Activated CD4-positive, alpha-beta T cell treated with anti-CD3 and anti-CD28 coated beads, Interleukin-2, amount 10 ng/mL, durations not matched to agents 7 days and 5 days (primary cell): Measurements from ENCODE around the gene GALNT10. TPM values are rescaled to one million over a fixed set of nuclear protein-coding genes. Genes with fewer than 3 reads are reported as not detected.
A peak's percentile ranks its signal among the peaks of the same experiment; 100 is the strongest.

Experiments used
- CTCF ChIA-PET: fragments of 350-600 bp; sonication (Branson Sonifier 250); formaldehyde crosslinking; loops from one replicate; lab custom pipeline; 2021; ENCODE audit warnings: antibody characterized with exemption; lab: Charles Lee
- POLR2A ChIA-PET: fragments of 350-600 bp; sonication (Branson Sonifier 250); formaldehyde crosslinking; loops from one replicate; lab custom pipeline; 2021; ENCODE audit warnings: antibody characterized with exemption; lab: Charles Lee
- DNase-seq: peaks from one replicate; pipeline ENCODE4 v3.0.0-alpha.2; 2020
- H3K27ac Mint-ChIP-seq: one replicate; pipeline ENCODE4 v1.8.0; 2021; ENCODE audit warnings: mild to moderate bottlenecking, moderate library complexity, mixed read lengths
- H3K27me3 Mint-ChIP-seq: one replicate; pipeline ENCODE4 v1.8.0; 2021; ENCODE audit warnings: mixed read lengths
- H3K36me3 Mint-ChIP-seq: one replicate; pipeline ENCODE4 v1.8.0; 2021; ENCODE audit warnings: low read depth, mixed read lengths
- H3K4me1 Mint-ChIP-seq: one replicate; pipeline ENCODE4 v1.8.0; 2021; ENCODE audit warnings: mixed read lengths
- H3K4me3 Mint-ChIP-seq: one replicate; pipeline ENCODE4 v1.8.0; 2021; ENCODE audit warnings: mild to moderate bottlenecking, moderate library complexity, mixed read lengths
- H3K9me3 Mint-ChIP-seq: one replicate; pipeline ENCODE4 v1.8.0; 2021; ENCODE audit warnings: mixed read lengths
- microRNA-seq: library from miRNA; unstranded; fragments of <30 nt; microRNA quantifications from one replicate; pipeline ENCODE4 v1.2.0, GENCODE V29; 2021; ENCODE audit warnings: borderline microRNAs expressed, borderline replicate concordance
- total RNA-seq, 2 experiments: library from RNA; stranded (reverse); gene quantifications; one replicate each; pipeline ENCODE4 v1.2.3, GENCODE V29; 2021

Gene GALNT10
- total RNA-seq, 2 experiments from 2014 or later = 44.2 to 47.2 TPM

GRCh38 chr5:154466671-154467070 lies 276.1 kb downstream of the GALNT10 start:
- Mint-ChIP-seq H3K4me3 (no peak overlapping the region), H3K27me3 (peaks cover 28% of the 10 kb centered on the region), H3K4me1 (peaks cover 5% of the 10 kb centered on the region), H3K9me3 (no peaks in the 10 kb centered on the region), H3K36me3 (no peaks in the 10 kb centered on the region), H3K27ac (no peak overlapping the region)
- DNase-seq = no peak
- POLR2A ChIA-PET = no interaction called here
- CTCF ChIA-PET = interaction anchor here (0.6 to 1.7 kb wide), 6 partner anchors 14 to 539 kb away, joined by 3 to 4 read pairs (median 4); no protein-coding TSS in a partner anchor

- POLR2A ChIA-PET = no interaction called here
- H3K27ac Mint-ChIP-seq = no peak overlapping the region
Observed at GRCh38 chr5:154467655-154468354, 277.3 kb downstream of the GALNT10 start.

DNA sequence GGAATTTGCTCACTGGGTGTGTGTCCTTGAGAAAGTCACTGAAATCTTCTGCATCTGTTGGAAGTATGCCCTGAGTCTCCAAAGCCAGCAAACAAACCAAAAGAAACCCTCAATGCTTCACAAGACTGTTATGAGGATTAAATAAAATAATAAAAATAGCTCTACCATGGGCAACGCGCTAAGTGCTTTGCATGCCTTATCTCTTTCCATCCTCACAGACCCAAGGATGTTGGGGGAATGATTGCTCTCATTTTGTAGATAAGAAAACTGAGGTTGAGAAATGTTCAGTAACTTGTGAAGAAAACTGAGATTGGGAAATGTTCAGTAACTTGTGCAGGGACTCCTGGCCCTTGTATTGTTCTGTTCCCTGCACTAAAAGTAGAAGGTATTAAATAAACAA lies 279.6 kb downstream of the GALNT10 start:
- H3K4me1 Mint-ChIP-seq = peaks cover 21% of the 10 kb centered on the region
- H3K4me3 Mint-ChIP-seq = no peak overlapping the region
- no peaks in the 10 kb centered on the region for H3K9me3 Mint-ChIP-seq
- no peak overlapping the region for H3K27ac Mint-ChIP-seq
- H3K27me3 Mint-ChIP-seq = peaks cover 61% of the 10 kb centered on the region
- POLR2A ChIA-PET = no interaction called here
- CTCF ChIA-PET = no interaction called here
- DNase-seq = no peak
- H3K36me3 Mint-ChIP-seq = peaks cover 3% of the 10 kb centered on the region

More at GRCh38 chr5:154467655-154468354, 277.3 kb downstream of the GALNT10 start:
- H3K36me3 Mint-ChIP-seq = no peaks in the 10 kb centered on the region
- peaks cover 5% of the 10 kb centered on the region for H3K4me1 Mint-ChIP-seq
- H3K4me3 Mint-ChIP-seq = no peak overlapping the region
- peaks cover 38% of the 10 kb centered on the region for H3K27me3 Mint-ChIP-seq
- DNase-seq = peak; percentile 74
- CTCF ChIA-PET = interaction anchor here (0.8 to 1.7 kb wide), 8 partner anchors 8 to 394 kb away, joined by 3 to 4 read pairs (median 4); no protein-coding TSS in a partner anchor
- H3K9me3 Mint-ChIP-seq = no peaks in the 10 kb centered on the region

Small RNAs within 50 kb of the gene (microRNA-seq; reads per million reads assigned to microRNA genes)
- gene MIR1294 = 7.4 reads per million, percentile 35 among the genes with 10 or more reads in this experiment

Other genes with a start within 250 kb of the GALNT10 start
- 10 to 100 TPM; 19.1 to 22.7 TPM for gene FAM114A2, start 151.8 kb upstream of the GALNT10 start, total RNA-seq
- gene MFAP3, start 151.8 kb upstream of the GALNT10 start, total RNA-seq = 10 to 100 TPM; 26.3 to 28.7 TPM